GM23248 (cell line): Measurements from ENCODE around the gene NR2C2. TPM values are rescaled to one million over a fixed set of nuclear protein-coding genes. Genes with fewer than 3 reads are reported as not detected.

Experiments used
- DNase-seq: peaks from one replicate; pipeline ENCODE4 v3.0.0-alpha.2; 2015
- H2AFZ ChIP-seq: fragments of 200-600 bp; sonication (generic); 2 replicates; pipeline ENCODE4 v1.6.1; 2016; ENCODE audit warnings: antibody characterized with exemption
- H3F3A ChIP-seq: fragments of 200-600 bp; sonication (generic); 2 replicates; pipeline ENCODE4 v1.6.1; 2016; ENCODE audit warnings: mild to moderate bottlenecking, antibody characterized with exemption, mixed run types; ENCODE audit not compliant: insufficient read depth
- H3K27ac ChIP-seq: fragments of 200-600 bp; sonication (generic); 2 replicates; pipeline ENCODE4 v1.5.1; 2016; ENCODE audit warnings: mild to moderate bottlenecking
- H3K27me3 ChIP-seq: fragments of 200-600 bp; sonication (generic); replicated peaks from 2 replicates; pipeline ENCODE4 v1.6.1; 2016; ENCODE audit warnings: mild to moderate bottlenecking; ENCODE audit not compliant: insufficient read depth
- H3K36me3 ChIP-seq: fragments of 200-600 bp; sonication (generic); 2 replicates; pipeline ENCODE4 v1.6.1; 2016; ENCODE audit warnings: low read depth, mild to moderate bottlenecking
- H3K4me1 ChIP-seq: fragments of 200-600 bp; sonication (generic); 2 replicates; pipeline ENCODE4 v1.6.1; 2016; ENCODE audit warnings: mild to moderate bottlenecking; ENCODE audit not compliant: insufficient read depth
- H3K4me2 ChIP-seq: fragments of 200-600 bp; sonication (generic); one replicate; pipeline ENCODE4 v1.6.1; 2016; ENCODE audit warnings: mild to moderate bottlenecking; ENCODE audit not compliant: unreplicated experiment
- H3K4me3 ChIP-seq: fragments of 200-600 bp; sonication (generic); 2 replicates; pipeline ENCODE4 v1.5.1; 2016; ENCODE audit warnings: mild to moderate bottlenecking
- H3K79me2 ChIP-seq: fragments of 200-600 bp; sonication (generic); 2 replicates; pipeline ENCODE4 v1.6.1; 2016; ENCODE audit warnings: mild to moderate bottlenecking; ENCODE audit not compliant: insufficient read depth
- H3K9ac ChIP-seq: fragments of 200-600 bp; sonication (generic); 2 replicates; pipeline ENCODE4 v1.6.1; 2016; ENCODE audit warnings: mild to moderate bottlenecking
- H3K9me2 ChIP-seq: fragments of 200-600 bp; sonication (generic); 2 replicates; pipeline ENCODE4 v1.6.1; 2016; ENCODE audit warnings: mixed run types, mild to moderate bottlenecking, moderate library complexity; ENCODE audit not compliant: insufficient read depth
- H3K9me3 ChIP-seq: fragments of 200-600 bp; sonication (generic); one replicate; pipeline ENCODE4 v1.6.1; 2017; ENCODE audit warnings: low read depth
- H4K20me1 ChIP-seq: fragments of 200-600 bp; sonication (generic); 2 replicates; pipeline ENCODE4 v1.6.0; 2016; ENCODE audit not compliant: insufficient read depth
- EZH2 ChIP-seq: fragments of 200-600 bp; sonication (generic); IDR thresholded peaks from 2 replicates; pipeline ENCODE4 v1.6.1; 2018; ENCODE audit warnings: antibody characterized with exemption, mild to moderate bottlenecking; ENCODE audit not compliant: insufficient read depth, poor library complexity, severe bottlenecking
- EZH2phosphoT487 ChIP-seq: fragments of 200-600 bp; sonication (generic); IDR thresholded peaks from 2 replicates; pipeline ENCODE4 v1.6.1; 2018; ENCODE audit warnings: antibody characterized with exemption, moderate library complexity, mild to moderate bottlenecking, low read depth; ENCODE audit not compliant: insufficient read depth
- WGBS, 2 experiments: methylation state at CpG; one replicate each; pipeline ENCODE4 v1.1.6; 2015 to 2017; ENCODE audit warnings: low lambda C conversion rate in 2 of 2, low coverage in 1 of 2; ENCODE audit errors: missing lambda C conversion rate in 2 of 2; 5-methylcytosine and 5-hydroxymethylcytosine counted together
- in situ Hi-C: fragments of 300-500 bp; cut with MboI; formaldehyde crosslinking; loops from 2 replicates; pipeline ENCODE4 v1.15.0; 2020
- polyA plus RNA-seq: library from polyadenylated mRNA; unstranded; fragments of >200 nt; fragmentation: Nextera tagmentation; extraction: Ambion mirVana; gene quantifications from 2 replicates; pipeline ENCODE4 v1.2.1, GENCODE V29; 2016
- total RNA-seq: library from RNA; depleted of rRNA; stranded (reverse); fragments of >200 nt; shearing (Covaris generic); gene quantifications from 2 replicates; pipeline ENCODE4 v1.2.3, GENCODE V29; 2014

Gene NR2C2
- total and polyA plus RNA-seq, 2 experiments from 2014 or later: 9.6 to 27.5 TPM

GRCh38 chr3:14967285-14967684 lies 19.9 kb downstream of the NR2C2 start:
- H3K4me2 ChIP-seq: no peak overlapping the region
- H3K9ac ChIP-seq: no peak overlapping the region
- no peaks in the 10 kb centered on the region for H3K27me3 ChIP-seq
- DNase-seq: no peak
- WGBS, 2 experiments: 65 to 85% methylated on average over 1 of the region's 1 CpG
- peaks cover 82% of the 10 kb centered on the region for H3K79me2 ChIP-seq
- no peak overlapping the region for H3K4me3 ChIP-seq
- in situ Hi-C loops: no loop called here
- H2AFZ ChIP-seq: no peak overlapping the region
- no peak for TF ChIP-seq EZH2phosphoT487
- TF ChIP-seq EZH2: no peak
- H3F3A ChIP-seq: peaks cover 10% of the 10 kb centered on the region; the same call in 1 of the 2 replicates
- H3K9me3 ChIP-seq: no peaks in the 10 kb centered on the region
- 0 out of 2 replicates have a peak, but pooled peaks cover 15% of the 10 kb centered on the region for H3K36me3 ChIP-seq
- H4K20me1 ChIP-seq: 0 out of 2 replicates have a peak, but pooled peaks cover 8% of the 10 kb centered on the region
- H3K9me2 ChIP-seq: no peaks in the 10 kb centered on the region
- peaks cover 9% of the 10 kb centered on the region for H3K4me1 ChIP-seq
- H3K27ac ChIP-seq: no peak overlapping the region

- Histone ChIP-seq H3K4me3 (no peak overlapping the region), H3K27ac (no peak overlapping the region), H3K4me2 (no peak overlapping the region), H4K20me1 (no peaks in the 10 kb centered on the region), H3K79me2 (peaks cover 85% of the 10 kb centered on the region), H3K9me3 (no peaks in the 10 kb centered on the region), H3K9ac (no peak overlapping the region), H3K27me3 (no peaks in the 10 kb centered on the region), H3K36me3 (0 out of 2 replicates have a peak, but pooled peaks cover 15% of the 10 kb centered on the region), H3K9me2 (no peaks in the 10 kb centered on the region), H3K4me1 (no peaks in the 10 kb centered on the region), H3F3A (no peaks in the 10 kb centered on the region), H2AFZ (no peak overlapping the region)
- WGBS, 2 experiments: 95 to 96% methylated on average over 1 of the region's 1 CpG
- no peak for DNase-seq
- in situ Hi-C loops: no loop called here
- no peak for TF ChIP-seq EZH2phosphoT487
- TF ChIP-seq EZH2: no peak
Measured at GRCh38 chr3:14969671-14970070, 22.3 kb downstream of the NR2C2 start.

- in situ Hi-C loops: no loop called here
- Histone ChIP-seq H3K4me3 (no peak overlapping the region), H3K9me2 (no peaks in the 10 kb centered on the region), H3K4me1 (no peaks in the 10 kb centered on the region), H4K20me1 (no peaks in the 10 kb centered on the region), H3K9ac (no peak overlapping the region), H3F3A (no peaks in the 10 kb centered on the region), H3K9me3 (no peaks in the 10 kb centered on the region), H3K36me3 (no peaks in the 10 kb centered on the region), H3K79me2 (peaks cover 97% of the 10 kb centered on the region), H2AFZ (no peak overlapping the region), H3K4me2 (no peak overlapping the region), H3K27me3 (no peaks in the 10 kb centered on the region), H3K27ac (no peak overlapping the region)
- TF ChIP-seq EZH2phosphoT487 (no peak), EZH2 (no peak)
- no peak for DNase-seq
- 94 to 96% methylated on average over 1 of the region's 1 CpG for WGBS, 2 experiments
Measured at GRCh38 chr3:14976317-14976716, 28.9 kb downstream of the NR2C2 start.

GRCh38 chr3:14980689-14981088 lies 33.3 kb downstream of the NR2C2 start:
- Histone ChIP-seq H3K4me3 (no peak overlapping the region), H3K9ac (no peak overlapping the region), H3K79me2 (peaks cover 93% of the 10 kb centered on the region), H3K27ac (no peak overlapping the region), H3K27me3 (no peaks in the 10 kb centered on the region), H4K20me1 (no peaks in the 10 kb centered on the region), H3K4me2 (no peak overlapping the region), H3K9me2 (no peaks in the 10 kb centered on the region), H3F3A (no peaks in the 10 kb centered on the region), H3K9me3 (no peaks in the 10 kb centered on the region), H2AFZ (no peak overlapping the region), H3K36me3 (no peaks in the 10 kb centered on the region), H3K4me1 (no peaks in the 10 kb centered on the region)
- 93 to 97% methylated on average over 4 of the region's 4 CpGs for WGBS, 2 experiments
- TF ChIP-seq EZH2 (no peak), EZH2phosphoT487 (no peak)
- in situ Hi-C loops: no loop called here
- DNase-seq: no peak

GRCh38 chr3:14984581-14985113 lies 37.3 kb downstream of the NR2C2 start:
- DNase-seq: no peak
- H3K9me3 ChIP-seq: no peaks in the 10 kb centered on the region
- no peaks in the 10 kb centered on the region for H3F3A ChIP-seq
- no peaks in the 10 kb centered on the region for H3K4me1 ChIP-seq
- in situ Hi-C loops: no loop called here
- no peaks in the 10 kb centered on the region for H4K20me1 ChIP-seq
- no peaks in the 10 kb centered on the region for H3K36me3 ChIP-seq
- H3K4me2 ChIP-seq: no peak overlapping the region
- no peak overlapping the region for H3K4me3 ChIP-seq
- no peaks in the 10 kb centered on the region for H3K9me2 ChIP-seq
- 98 to 100% methylated on average over 3 of the region's 3 CpGs for WGBS, 2 experiments
- H2AFZ ChIP-seq: no peak overlapping the region
- H3K27me3 ChIP-seq: no peaks in the 10 kb centered on the region
- TF ChIP-seq EZH2: no peak
- peaks cover 93% of the 10 kb centered on the region for H3K79me2 ChIP-seq
- H3K27ac ChIP-seq: no peak overlapping the region
- no peak overlapping the region for H3K9ac ChIP-seq
